Esophagus (tissue), 2 donors: ENCODE measurements around the gene CHD5. TPM values are rescaled to one million over a fixed set of nuclear protein-coding genes. Genes with fewer than 3 reads are reported as not detected.

Experiments used
- H3K27ac ChIP-seq, 2 donors: one replicate each; pipeline ENCODE4 v1.5.1; 2013; ENCODE audit warnings: low read depth in 2 of 2, mild to moderate bottlenecking in 2 of 2, inconsistent platforms in 1 of 2, low read length in 1 of 2, moderate library complexity in 1 of 2
- H3K27me3 ChIP-seq, 2 donors: one replicate each; pipeline ENCODE4 v1.6.1; 2013; ENCODE audit warnings: low read length in 2 of 2, control low read depth in 1 of 2, mild to moderate bottlenecking in 1 of 2; ENCODE audit not compliant: insufficient read depth in 2 of 2, control insufficient read depth in 1 of 2
- H3K36me3 ChIP-seq, 2 donors: one replicate each; pipeline ENCODE4 v1.6.1; 2013; ENCODE audit warnings: low read length in 1 of 2; ENCODE audit not compliant: control insufficient read depth in 2 of 2, insufficient read depth in 2 of 2
- H3K4me1 ChIP-seq, 2 donors: one replicate each; pipeline ENCODE4 v1.6.1; 2013; ENCODE audit warnings: low read length in 1 of 2; ENCODE audit not compliant: control insufficient read depth in 2 of 2, insufficient read depth in 2 of 2
- H3K4me3 ChIP-seq, 2 donors: one replicate each; pipeline ENCODE4 v1.5.1; 2013; ENCODE audit warnings: low read length in 2 of 2, mild to moderate bottlenecking in 2 of 2, low read depth in 1 of 2, moderate library complexity in 1 of 2
- H3K9me3 ChIP-seq, 2 donors: one replicate each; pipeline ENCODE4 v1.6.1; 2013; ENCODE audit warnings: mild to moderate bottlenecking in 2 of 2, low read depth in 1 of 2, low read length in 1 of 2, moderate library complexity in 1 of 2; ENCODE audit not compliant: control insufficient read depth in 2 of 2, insufficient read depth in 1 of 2
- WGBS, 2 donors: extraction: QIAGEN DNeasy Blood & Tissue Kit; methylation state at CpG; one replicate each; pipeline ENCODE4 v1.1.7; 2013; 5-methylcytosine and 5-hydroxymethylcytosine counted together
- polyA plus RNA-seq, 2 donors: library from polyadenylated mRNA; stranded (reverse); fragments of 200-250 nt; gene quantifications; one replicate each; pipeline ENCODE4 v1.2.3, GENCODE V29; 2013
- donor health status: healthy with polysubstance abuse.
- donor health status: Bipolar disorder and iron deficiency.

The CHD5 gene
- polyA plus RNA-seq, 2 donors: 0.16 to 0.26 TPM

- no peak overlapping the region for H3K27ac ChIP-seq
- no peaks in the 10 kb centered on the region for H3K9me3 ChIP-seq
- H3K36me3 ChIP-seq: peaks cover 3 to 8% of the 10 kb centered on the region in 2 donors
- 65 to 67% methylated on average over 10 of the region's 10 CpGs for WGBS, 2 donors
- H3K4me1 ChIP-seq: peaks cover 0 to 4% of the 10 kb centered on the region in 2 donors
- H3K4me3 ChIP-seq: no peak overlapping the region
- H3K27me3 ChIP-seq: no peaks in the 10 kb centered on the region
Measured at GRCh38 chr1:6185635-6186382, 5.7 kb upstream of the CHD5 start.

DNA sequence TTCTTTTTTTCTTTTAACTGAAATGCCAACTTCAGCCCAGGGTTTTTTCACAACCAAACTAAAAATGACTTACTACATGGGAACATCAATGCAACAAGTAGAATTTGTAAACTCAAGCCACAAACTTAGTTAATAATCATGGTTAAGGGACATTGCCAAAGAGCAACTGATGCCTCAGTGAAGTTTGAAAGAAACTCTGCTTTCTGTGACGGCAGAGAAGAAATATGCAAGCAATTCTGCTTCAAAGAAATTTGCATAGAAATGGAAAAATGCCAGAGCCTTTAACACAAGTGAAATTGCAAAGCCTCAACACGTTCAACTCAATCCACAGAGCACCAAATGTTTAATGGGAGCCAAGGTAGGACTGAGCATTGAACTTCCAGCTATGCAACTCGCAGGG is 5.0 kb upstream of the CHD5 start:
- WGBS, 2 donors: 40 to 56% methylated on average over 3 of the region's 3 CpGs
- Histone ChIP-seq H3K9me3 (no peaks in the 10 kb centered on the region), H3K27ac (no peak overlapping the region), H3K4me1 (peaks cover 1 to 4% of the 10 kb centered on the region in 2 donors), H3K27me3 (peaks cover 0 to 6% of the 10 kb centered on the region in 2 donors), H3K4me3 (no peak overlapping the region), H3K36me3 (peaks cover 3 to 8% of the 10 kb centered on the region in 2 donors)

DNA sequence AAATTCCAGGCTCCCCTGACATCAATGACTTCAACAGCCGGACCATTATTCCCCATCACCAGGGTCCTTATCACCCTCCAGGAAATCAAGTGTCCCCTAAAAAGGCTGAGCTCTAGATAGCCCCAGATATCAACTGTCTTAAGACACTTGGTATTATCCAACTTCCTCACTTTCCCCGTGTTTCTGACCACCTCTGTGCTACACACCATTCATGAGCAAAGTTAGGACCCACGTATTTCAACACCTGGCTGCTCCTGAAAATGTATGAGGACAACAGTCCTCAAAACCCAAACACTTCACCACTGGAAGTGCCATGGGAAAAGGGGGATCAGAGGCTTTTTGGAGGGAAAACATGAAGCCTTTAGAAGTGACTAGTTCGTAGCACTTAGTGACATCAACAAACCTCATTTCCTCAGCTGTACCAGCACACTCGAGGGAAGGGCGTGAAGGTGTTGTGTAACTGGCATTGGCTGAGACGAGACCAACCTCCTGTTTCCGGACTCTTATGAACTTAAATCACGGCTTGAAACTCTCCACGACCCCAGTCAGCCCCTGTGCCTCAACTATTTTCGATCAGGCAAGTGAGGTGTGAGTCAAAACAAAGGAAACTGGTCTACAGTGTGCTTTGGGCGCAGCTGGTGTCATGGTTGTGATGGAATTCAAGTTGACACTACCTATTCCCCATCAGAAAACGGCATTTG is 4.1 kb upstream of the CHD5 start:
- no peak overlapping the region for H3K27ac ChIP-seq
- H3K4me1 ChIP-seq: peaks cover 5 to 10% of the 10 kb centered on the region in 2 donors
- H3K36me3 ChIP-seq: peaks cover 3 to 8% of the 10 kb centered on the region in 2 donors
- H3K27me3 ChIP-seq: peaks cover 0 to 12% of the 10 kb centered on the region in 2 donors
- 75 to 81% methylated on average over 13 of the region's 13 CpGs for WGBS, 2 donors
- no peaks in the 10 kb centered on the region for H3K9me3 ChIP-seq
- no peak overlapping the region for H3K4me3 ChIP-seq

- peaks cover 3 to 4% of the 10 kb centered on the region in 2 donors for H3K36me3 ChIP-seq
- peaks cover 8 to 15% of the 10 kb centered on the region in 2 donors for H3K4me1 ChIP-seq
- 44 to 53% methylated on average over 6 of the region's 6 CpGs for WGBS, 2 donors
- H3K9me3 ChIP-seq: no peaks in the 10 kb centered on the region
- no peak overlapping the region for H3K27ac ChIP-seq
- H3K4me3 ChIP-seq: no peak overlapping the region
- peaks cover 0 to 18% of the 10 kb centered on the region in 2 donors for H3K27me3 ChIP-seq
Measured at GRCh38 chr1:6183520-6183989, 3.4 kb upstream of the CHD5 start.

- peaks cover 0 to 3% of the 10 kb centered on the region in 2 donors for H3K36me3 ChIP-seq
- H3K4me1 ChIP-seq: peaks cover 8 to 16% of the 10 kb centered on the region in 2 donors
- no peak overlapping the region for H3K27ac ChIP-seq
- 12% methylated on average over 10 of the region's 10 CpGs for whole genome bisulfite sequencing, 2 donors
- H3K9me3 ChIP-seq: no peaks in the 10 kb centered on the region
- no peak overlapping the region for H3K4me3 ChIP-seq
- peaks cover 5 to 24% of the 10 kb centered on the region in 2 donors for H3K27me3 ChIP-seq
Measured at GRCh38 chr1:6181347-6181770, 1.2 kb upstream of the CHD5 start.

DNA sequence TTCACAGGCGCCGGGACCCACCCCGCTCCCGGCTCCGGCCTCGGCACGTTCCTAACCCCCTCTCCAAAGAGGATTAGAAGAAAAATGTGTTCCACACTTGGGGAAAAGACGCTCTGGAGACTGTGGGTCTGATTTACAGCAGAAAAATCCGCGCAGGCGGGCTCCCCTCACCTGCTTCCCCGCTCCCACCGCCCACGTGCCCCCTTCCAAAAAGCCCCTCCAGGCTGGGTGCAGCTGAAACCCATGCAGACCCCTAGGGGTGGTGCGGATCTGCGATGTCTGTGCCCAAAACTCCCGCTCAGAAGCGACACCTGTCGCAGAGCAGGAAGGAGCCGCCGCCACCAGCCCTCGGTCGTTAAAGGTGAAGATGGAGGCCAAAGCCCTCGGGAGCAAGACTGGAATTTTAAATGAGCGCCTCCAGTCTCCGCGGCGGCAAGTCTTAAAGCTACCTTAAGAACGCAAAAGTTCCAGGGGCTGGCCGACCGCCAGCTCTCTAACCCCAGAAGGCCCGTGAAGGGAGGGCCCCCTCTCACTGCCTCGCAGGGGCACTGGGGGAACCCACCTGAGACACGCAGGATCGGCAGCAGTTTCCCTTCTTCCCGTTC is 688 bp upstream of the CHD5 start:
- WGBS, 2 donors: 4 to 5% methylated on average over 36 of the region's 36 CpGs
- H3K27me3 ChIP-seq: peaks cover 5 to 24% of the 10 kb centered on the region in 2 donors
- peaks cover 8 to 16% of the 10 kb centered on the region in 2 donors for H3K4me1 ChIP-seq
- H3K36me3 ChIP-seq: peaks cover 0 to 3% of the 10 kb centered on the region in 2 donors
- no peak overlapping the region for H3K27ac ChIP-seq
- peak overlapping the region in 1 of 2 donors; percentile 36 for H3K4me3 ChIP-seq
- no peaks in the 10 kb centered on the region for H3K9me3 ChIP-seq

DNA sequence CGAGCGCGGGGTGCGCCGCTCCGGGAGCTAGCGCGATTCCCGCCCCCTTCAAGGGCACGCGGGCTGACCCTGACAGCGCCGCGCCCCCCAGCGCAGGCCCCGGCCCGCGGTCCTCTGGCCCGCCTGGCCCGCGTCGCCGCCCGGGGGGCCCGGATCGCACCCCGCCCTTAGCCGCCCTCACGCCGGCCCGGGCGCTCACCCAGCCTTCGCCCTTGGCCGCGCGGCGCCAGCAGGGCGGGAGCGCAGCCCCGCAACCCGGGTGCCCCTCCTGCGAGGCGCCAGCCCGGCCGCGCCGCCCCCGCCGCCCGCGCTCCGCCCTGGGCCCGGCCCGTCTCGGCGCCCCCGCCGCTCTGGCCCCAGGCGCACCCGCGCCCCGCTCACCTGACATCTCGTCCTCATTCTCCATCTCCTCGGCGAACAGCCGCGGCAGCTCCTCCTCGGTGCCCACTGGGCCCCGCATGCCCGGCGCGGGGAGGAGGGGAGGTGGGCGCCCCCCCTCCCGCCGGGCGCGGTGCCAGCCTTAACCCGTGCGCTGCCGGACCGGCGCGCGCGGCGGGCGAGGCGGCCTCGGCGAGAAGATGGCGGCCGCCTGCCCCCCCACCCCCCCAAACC is 451 bp downstream of the CHD5 start:
- peak overlapping the region in 1 of 2 donors; percentile 36 for H3K4me3 ChIP-seq
- WGBS, 2 donors: 1 to 2% methylated on average over 35 to 92 of the region's 92 CpGs
- no peaks in the 10 kb centered on the region for H3K9me3 ChIP-seq
- H3K36me3 ChIP-seq: no peaks in the 10 kb centered on the region
- H3K27me3 ChIP-seq: peaks cover 5 to 24% of the 10 kb centered on the region in 2 donors
- peaks cover 8 to 16% of the 10 kb centered on the region in 2 donors for H3K4me1 ChIP-seq
- no peak overlapping the region for H3K27ac ChIP-seq

- no peaks in the 10 kb centered on the region for H3K9me3 ChIP-seq
- WGBS, 2 donors: 3 to 4% methylated on average over 40 to 51 of the region's 51 CpGs
- peak overlapping the region in 1 of 2 donors; percentile 36 for H3K4me3 ChIP-seq
- H3K27me3 ChIP-seq: peaks cover 5 to 24% of the 10 kb centered on the region in 2 donors
- peaks cover 8 to 16% of the 10 kb centered on the region in 2 donors for H3K4me1 ChIP-seq
- H3K27ac ChIP-seq: no peak overlapping the region
- H3K36me3 ChIP-seq: no peaks in the 10 kb centered on the region
Measured at GRCh38 chr1:6178751-6179563, 1.2 kb downstream of the CHD5 start.
